ENCODE data around the gene CYP4F3.
"Not testable (repeated sequence)": the region's sequence is repeated elsewhere in the genome, so short reads cannot be mapped to it uniquely, and the experiment has no call there.

The CYP4F3 gene

GRCh38 chr19:15631817-15632216 is 8.9 kb upstream of the CYP4F3 start:
- DNase-seq, result no peak

GRCh38 chr19:15633082-15633835 is 7.4 kb upstream of the CYP4F3 start:
- DNase-seq, result no peak

GRCh38 chr19:15634105-15634504 is 6.6 kb upstream of the CYP4F3 start:
- DNase-seq, result no peak

GRCh38 chr19:15635016-15635805 is 5.5 kb upstream of the CYP4F3 start:
- DNase-seq, result no peak

- DNase-seq, result no peak
Measured at GRCh38 chr19:15636026-15636425, 4.7 kb upstream of the CYP4F3 start.

GRCh38 chr19:15639596-15639995 is 1.1 kb upstream of the CYP4F3 start:
- DNase-seq, result no peak

GRCh38 chr19:15640904-15641597 is 354 bp downstream of the CYP4F3 start:
- no peak for DNase-seq

GRCh38 chr19:15641901-15642491 is 1.3 kb downstream of the CYP4F3 start:
- DNase-seq, result no peak

- no peak for DNase-seq
Measured at GRCh38 chr19:15642807-15643206, 2.1 kb downstream of the CYP4F3 start.

GRCh38 chr19:15643387-15643786 is 2.7 kb downstream of the CYP4F3 start:
- DNase-seq, result no peak

- no peak for DNase-seq
Measured at GRCh38 chr19:15644066-15644741, 3.5 kb downstream of the CYP4F3 start.

- no peak for DNase-seq
Measured at GRCh38 chr19:15644816-15645215, 4.1 kb downstream of the CYP4F3 start.

- DNase-seq, result no peak
Measured at GRCh38 chr19:15649526-15649925, 8.8 kb downstream of the CYP4F3 start.

GRCh38 chr19:15650123-15650522 is 9.4 kb downstream of the CYP4F3 start:
- not testable (repeated sequence) for DNase-seq

GRCh38 chr19:15651791-15652190 is 11.1 kb downstream of the CYP4F3 start:
- DNase-seq, result no peak

GRCh38 chr19:15652559-15653278 is 12.0 kb downstream of the CYP4F3 start:
- no peak for DNase-seq

- DNase-seq, result no peak
Measured at GRCh38 chr19:15656467-15656866, 15.8 kb downstream of the CYP4F3 start.

GRCh38 chr19:15663247-15663646 is 22.6 kb downstream of the CYP4F3 start:
- no peak for DNase-seq

- no peak for DNase-seq
Measured at GRCh38 chr19:15666186-15666585, 25.5 kb downstream of the CYP4F3 start.

- no peak for DNase-seq
Measured at GRCh38 chr19:15666883-15667282, 26.2 kb downstream of the CYP4F3 start.

GRCh38 chr19:15669440-15669839 is 28.7 kb downstream of the CYP4F3 start:
- DNase-seq, result no peak

- DNase-seq, result no peak
Measured at GRCh38 chr19:15669891-15670290, 29.2 kb downstream of the CYP4F3 start.
